Measurements from ENCODE around the gene IGF1R. TPM values are rescaled to one million over a fixed set of nuclear protein-coding genes. Genes with fewer than 3 reads are reported as not detected.

The IGF1R gene
- total RNA-seq, 2 donors from 2014 or later, result 35.0 to 37.0 TPM

DNA sequence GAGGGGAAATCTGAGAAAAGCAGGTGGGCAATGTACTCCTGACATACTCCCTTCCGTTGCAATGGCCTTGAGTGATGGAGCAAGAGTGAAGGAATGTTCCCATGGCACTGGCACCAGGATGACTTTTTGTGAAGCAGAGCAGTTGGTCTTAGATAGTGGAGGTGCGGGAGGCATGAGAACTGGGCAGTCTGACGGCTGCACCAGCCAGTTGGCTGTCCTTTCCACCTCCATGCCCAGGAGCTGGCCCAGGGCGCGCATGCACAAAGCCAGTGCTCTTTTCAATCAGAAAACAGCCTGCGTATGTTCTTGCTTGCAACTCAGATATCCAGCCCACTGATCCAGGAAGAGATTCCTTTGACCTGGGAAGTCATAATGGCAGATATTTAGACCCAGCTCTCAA, 222.4 kb downstream of the IGF1R start:
- H3K36me3 ChIP-seq, result no peaks in the 10 kb centered on the region
- no peak overlapping the region for H3K9ac ChIP-seq (ENCODE audit: low read depth in 2 of 2, low read length in 2 of 2)
- H3K4me3 ChIP-seq, result no peak overlapping the region
- H3K4me1 ChIP-seq, result no peaks in the 10 kb centered on the region
- DNase-seq, result no peak
- H3K27ac ChIP-seq, result no peak overlapping the region
- TF ChIP-seq, protein P1, sequence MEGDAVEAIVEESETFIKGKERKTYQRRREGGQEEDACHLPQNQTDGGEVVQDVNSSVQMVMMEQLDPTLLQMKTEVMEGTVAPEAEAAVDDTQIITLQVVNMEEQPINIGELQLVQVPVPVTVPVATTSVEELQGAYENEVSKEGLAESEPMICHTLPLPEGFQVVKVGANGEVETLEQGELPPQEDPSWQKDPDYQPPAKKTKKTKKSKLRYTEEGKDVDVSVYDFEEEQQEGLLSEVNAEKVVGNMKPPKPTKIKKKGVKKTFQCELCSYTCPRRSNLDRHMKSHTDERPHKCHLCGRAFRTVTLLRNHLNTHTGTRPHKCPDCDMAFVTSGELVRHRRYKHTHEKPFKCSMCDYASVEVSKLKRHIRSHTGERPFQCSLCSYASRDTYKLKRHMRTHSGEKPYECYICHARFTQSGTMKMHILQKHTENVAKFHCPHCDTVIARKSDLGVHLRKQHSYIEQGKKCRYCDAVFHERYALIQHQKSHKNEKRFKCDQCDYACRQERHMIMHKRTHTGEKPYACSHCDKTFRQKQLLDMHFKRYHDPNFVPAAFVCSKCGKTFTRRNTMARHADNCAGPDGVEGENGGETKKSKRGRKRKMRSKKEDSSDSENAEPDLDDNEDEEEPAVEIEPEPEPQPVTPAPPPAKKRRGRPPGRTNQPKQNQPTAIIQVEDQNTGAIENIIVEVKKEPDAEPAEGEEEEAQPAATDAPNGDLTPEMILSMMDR (IDR thresholded peaks at IDR 0.05), result no peak
- H3K27me3 ChIP-seq, result no peaks in the 10 kb centered on the region
- H3K9me3 ChIP-seq, result no peaks in the 10 kb centered on the region
- intact Hi-C loops (cut with DNase I), result no loop called here

DNA sequence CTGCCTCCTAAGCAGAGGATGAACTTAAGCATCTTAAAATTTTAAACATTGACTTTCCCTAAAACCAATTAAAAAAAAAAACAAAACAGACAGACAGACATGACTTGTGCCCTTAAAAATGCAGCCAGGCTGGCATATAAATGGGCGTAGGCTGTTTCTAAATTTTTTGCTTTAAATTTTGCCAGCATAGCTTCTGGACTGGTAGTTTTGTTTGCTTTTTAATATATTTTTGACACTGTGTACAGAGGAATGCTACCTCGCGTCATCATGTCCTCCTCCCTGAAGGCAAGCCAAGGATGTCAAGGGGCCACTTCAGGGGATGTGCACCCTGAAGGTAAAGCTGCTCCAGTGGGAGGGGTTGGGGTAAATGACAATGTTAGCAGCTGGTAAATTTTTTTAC, 224.4 kb downstream of the IGF1R start:
- Histone ChIP-seq H3K27me3 (no peaks in the 10 kb centered on the region), H3K4me1 (no peaks in the 10 kb centered on the region), H3K27ac (no peak overlapping the region), H3K4me3 (no peak overlapping the region), H3K9me3 (no peaks in the 10 kb centered on the region), H3K9ac (ENCODE audit: low read depth in 2 of 2, low read length in 2 of 2) (no peak overlapping the region), H3K36me3 (no peaks in the 10 kb centered on the region)
- intact Hi-C loops (cut with DNase I), result no loop called here
- no peak for DNase-seq
- TF ChIP-seq, protein P1 (IDR thresholded peaks at IDR 0.05), result no peak

DNA sequence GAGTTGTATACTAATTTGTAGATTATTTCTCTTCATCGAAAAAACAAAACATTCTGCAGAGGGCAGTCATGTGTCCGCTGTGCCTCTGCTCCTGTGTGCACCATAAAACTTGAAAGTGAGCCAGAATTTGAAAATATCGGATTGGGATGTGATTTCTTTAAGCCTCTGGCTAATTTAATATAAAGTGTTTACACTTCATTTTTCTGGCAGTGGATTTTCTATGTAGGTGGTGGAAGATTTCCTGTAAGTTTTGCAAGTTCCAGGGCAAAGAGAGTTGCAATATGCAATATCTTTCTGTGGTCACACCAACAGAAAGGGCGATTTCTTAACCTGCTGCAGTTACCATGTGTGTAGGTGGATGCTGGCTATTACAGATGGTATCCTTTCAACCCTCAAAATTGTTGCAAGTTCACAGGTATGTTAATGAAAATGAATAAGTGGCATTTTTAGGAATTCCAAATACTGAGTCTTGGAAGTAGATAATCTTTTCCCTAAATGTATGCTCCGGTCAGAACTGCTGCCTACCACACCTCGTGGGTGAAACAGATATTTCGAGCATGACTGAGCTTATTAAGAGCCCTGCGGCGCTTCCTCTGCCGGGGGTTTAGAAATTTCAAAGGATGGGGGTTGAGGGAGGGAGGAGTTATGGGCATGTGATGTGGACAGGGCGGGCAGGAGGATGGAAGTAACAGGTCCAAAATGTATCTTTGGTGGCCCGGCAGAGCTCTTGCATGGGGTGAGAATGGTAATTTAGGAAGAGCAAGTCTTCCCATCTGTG, 225.3 kb downstream of the IGF1R start:
- intact Hi-C loops (cut with DNase I), result no loop called here
- Histone ChIP-seq H3K4me1 (no peaks in the 10 kb centered on the region), H3K27me3 (no peaks in the 10 kb centered on the region), H3K36me3 (no peaks in the 10 kb centered on the region), H3K27ac (no peak overlapping the region), H3K4me3 (no peak overlapping the region), H3K9me3 (no peaks in the 10 kb centered on the region), H3K9ac (ENCODE audit: low read depth in 2 of 2, low read length in 2 of 2) (no peak overlapping the region)
- DNase-seq, result no peak
- TF ChIP-seq, protein P1 (IDR thresholded peaks at IDR 0.05), result no peak

DNA sequence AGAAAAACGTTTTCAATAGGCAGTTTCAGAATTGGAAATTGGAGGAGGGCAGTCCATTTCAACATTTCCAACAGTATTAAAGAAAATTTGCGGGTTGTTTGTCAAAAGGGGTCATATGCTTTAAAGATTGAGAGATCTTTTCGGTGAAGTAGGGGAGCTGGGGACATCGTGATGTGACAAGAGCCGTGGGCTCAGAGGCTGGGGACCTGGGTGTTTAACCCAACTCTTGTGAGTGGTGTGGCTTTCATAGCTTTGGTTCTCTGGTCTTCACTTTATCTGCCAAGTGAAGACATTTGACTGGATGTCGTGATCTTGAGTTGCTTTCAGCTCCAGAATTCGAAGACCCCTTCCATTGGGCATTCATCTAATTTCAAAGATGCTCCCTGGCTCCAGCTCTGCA, 226.0 kb downstream of the IGF1R start:
- Histone ChIP-seq H3K27ac (no peak overlapping the region), H3K4me3 (no peak overlapping the region), H3K36me3 (no peaks in the 10 kb centered on the region), H3K9ac (ENCODE audit: low read depth in 2 of 2, low read length in 2 of 2) (peak overlapping the region in 1 of 2 donors; percentile 0), H3K4me1 (no peaks in the 10 kb centered on the region), H3K9me3 (no peaks in the 10 kb centered on the region), H3K27me3 (no peaks in the 10 kb centered on the region)
- intact Hi-C loops (cut with DNase I), result no loop called here
- TF ChIP-seq, protein P1 (IDR thresholded peaks at IDR 0.05), result no peak
- DNase-seq, result no peak

DNA sequence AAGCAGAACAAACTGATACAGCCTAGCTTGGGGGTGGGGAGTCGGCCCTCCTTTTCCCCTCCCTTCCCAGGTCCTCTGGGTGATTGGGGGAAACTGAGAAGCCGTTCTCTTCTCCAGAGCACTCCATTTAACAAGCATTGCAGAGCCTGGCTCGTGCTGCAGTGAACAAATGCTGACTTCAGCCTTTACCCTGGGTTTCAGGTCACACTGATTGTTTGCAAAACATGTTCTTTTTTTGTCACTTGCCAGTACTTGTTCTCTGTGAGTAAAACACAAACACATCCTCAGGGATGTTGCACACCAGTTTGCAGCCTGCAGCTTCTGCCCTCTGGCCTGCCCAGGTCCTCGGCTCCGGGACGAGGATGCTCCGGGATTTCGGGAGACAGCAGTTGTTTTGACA, 226.4 kb downstream of the IGF1R start:
- TF ChIP-seq, protein P1 (IDR thresholded peaks at IDR 0.05), result no peak
- Histone ChIP-seq H3K36me3 (no peaks in the 10 kb centered on the region), H3K27me3 (no peaks in the 10 kb centered on the region), H3K9me3 (no peaks in the 10 kb centered on the region), H3K27ac (no peak overlapping the region), H3K4me1 (no peaks in the 10 kb centered on the region), H3K9ac (ENCODE audit: low read depth in 2 of 2, low read length in 2 of 2) (peak overlapping the region in 1 of 2 donors; percentile 0), H3K4me3 (no peak overlapping the region)
- intact Hi-C loops (cut with DNase I), result no loop called here
- no peak for DNase-seq

All from colonic mucosa (tissue), 4 donors.